Stomach (tissue), 4 donors: ENCODE data around the gene C4orf50.

Experiments used
- EP300 ChIP-seq: sonication (generic); formaldehyde crosslinking; IDR thresholded peaks from one replicate; pipeline ENCODE4 v1.6.1; 2017; ENCODE audit warnings: antibody characterized with exemption
- TF ChIP-seq, protein P1 (sequence below), 7 experiments: fragments of 450-650 bp in 4 of 7; fragments of 200-600 bp in 3 of 7; sonication (generic) in 3 of 7; IDR thresholded peaks; one replicate each; pipeline ENCODE4 v1.5.1; 2016 to 2019; ENCODE audit warnings: antibody characterized with exemption in 7 of 7, control low read depth in 2 of 7, mild to moderate bottlenecking in 1 of 7

GRCh38 chr4:5928844-5929420, 89.3 kb downstream of the C4orf50 start:
- TF ChIP-seq, protein P1, sequence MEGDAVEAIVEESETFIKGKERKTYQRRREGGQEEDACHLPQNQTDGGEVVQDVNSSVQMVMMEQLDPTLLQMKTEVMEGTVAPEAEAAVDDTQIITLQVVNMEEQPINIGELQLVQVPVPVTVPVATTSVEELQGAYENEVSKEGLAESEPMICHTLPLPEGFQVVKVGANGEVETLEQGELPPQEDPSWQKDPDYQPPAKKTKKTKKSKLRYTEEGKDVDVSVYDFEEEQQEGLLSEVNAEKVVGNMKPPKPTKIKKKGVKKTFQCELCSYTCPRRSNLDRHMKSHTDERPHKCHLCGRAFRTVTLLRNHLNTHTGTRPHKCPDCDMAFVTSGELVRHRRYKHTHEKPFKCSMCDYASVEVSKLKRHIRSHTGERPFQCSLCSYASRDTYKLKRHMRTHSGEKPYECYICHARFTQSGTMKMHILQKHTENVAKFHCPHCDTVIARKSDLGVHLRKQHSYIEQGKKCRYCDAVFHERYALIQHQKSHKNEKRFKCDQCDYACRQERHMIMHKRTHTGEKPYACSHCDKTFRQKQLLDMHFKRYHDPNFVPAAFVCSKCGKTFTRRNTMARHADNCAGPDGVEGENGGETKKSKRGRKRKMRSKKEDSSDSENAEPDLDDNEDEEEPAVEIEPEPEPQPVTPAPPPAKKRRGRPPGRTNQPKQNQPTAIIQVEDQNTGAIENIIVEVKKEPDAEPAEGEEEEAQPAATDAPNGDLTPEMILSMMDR (IDR thresholded peaks at IDR 0.05) = no peak
- TF ChIP-seq EP300 = no peak
